Nephron (organoid): ENCODE results near the gene KMT2B.

ENCODE experiments used
- H3K27ac Mint-ChIP-seq, 3 experiments: 2 replicates each; pipeline ENCODE4 v1.8.0; 2020; ENCODE audit warnings: mixed read lengths in 3 of 3, mild to moderate bottlenecking in 2 of 3, moderate library complexity in 1 of 3
- H3K27me3 Mint-ChIP-seq: 2 replicates; pipeline ENCODE4 v1.8.0; 2021; ENCODE audit warnings: low read depth, mild to moderate bottlenecking, moderate library complexity, mixed read lengths
- H3K36me3 Mint-ChIP-seq: 2 replicates; pipeline ENCODE4 v1.8.0; 2020; ENCODE audit warnings: low read depth, mixed read lengths
- H3K4me1 Mint-ChIP-seq: 2 replicates; pipeline ENCODE4 v1.8.0; 2020; ENCODE audit warnings: mixed read lengths
- H3K4me3 Mint-ChIP-seq, 3 experiments: 2 replicates each; pipeline ENCODE4 v1.8.0; 2020; ENCODE audit warnings: mild to moderate bottlenecking in 3 of 3, mixed read lengths in 3 of 3, moderate library complexity in 2 of 3
- H3K9me3 Mint-ChIP-seq: 2 replicates; pipeline ENCODE4 v1.8.0; 2020; ENCODE audit warnings: mixed read lengths
- TF ChIP-seq, protein P1 (sequence below), 3 experiments: fragments of 200-600 bp; sonication (generic); IDR thresholded peaks; one replicate each; pipeline ENCODE4 v1.5.0; 2021; ENCODE audit warnings: antibody characterized with exemption in 3 of 3; ENCODE audit not compliant: unreplicated experiment in 3 of 3

KMT2B gene

DNA sequence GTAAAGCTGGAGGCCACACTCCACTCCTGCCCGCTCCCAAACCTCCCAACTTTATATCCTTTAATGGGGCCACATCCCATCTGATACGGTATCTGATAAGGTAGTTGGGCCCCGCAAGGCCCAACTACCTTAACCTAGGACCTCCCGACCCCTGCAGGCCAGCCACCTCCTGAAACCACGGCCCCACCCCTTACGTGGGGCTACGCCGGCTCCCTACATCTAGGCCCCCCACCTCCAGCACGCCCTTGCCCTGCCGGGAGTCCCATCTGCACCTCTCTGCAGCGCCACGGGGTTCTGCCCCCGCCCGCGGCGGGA, 22.3 kb downstream of the KMT2B start:
- peaks cover 7% of the 10 kb centered on the region for H3K27me3 Mint-ChIP-seq
- H3K4me1 Mint-ChIP-seq = peaks cover 15% of the 10 kb centered on the region
- H3K4me3 Mint-ChIP-seq = peak overlapping the region; percentile 81 to 90 (median 87)
- peaks cover 17% of the 10 kb centered on the region for H3K36me3 Mint-ChIP-seq
- no peak overlapping the region for H3K27ac Mint-ChIP-seq
- no peaks in the 10 kb centered on the region for H3K9me3 Mint-ChIP-seq
- TF ChIP-seq, protein P1, sequence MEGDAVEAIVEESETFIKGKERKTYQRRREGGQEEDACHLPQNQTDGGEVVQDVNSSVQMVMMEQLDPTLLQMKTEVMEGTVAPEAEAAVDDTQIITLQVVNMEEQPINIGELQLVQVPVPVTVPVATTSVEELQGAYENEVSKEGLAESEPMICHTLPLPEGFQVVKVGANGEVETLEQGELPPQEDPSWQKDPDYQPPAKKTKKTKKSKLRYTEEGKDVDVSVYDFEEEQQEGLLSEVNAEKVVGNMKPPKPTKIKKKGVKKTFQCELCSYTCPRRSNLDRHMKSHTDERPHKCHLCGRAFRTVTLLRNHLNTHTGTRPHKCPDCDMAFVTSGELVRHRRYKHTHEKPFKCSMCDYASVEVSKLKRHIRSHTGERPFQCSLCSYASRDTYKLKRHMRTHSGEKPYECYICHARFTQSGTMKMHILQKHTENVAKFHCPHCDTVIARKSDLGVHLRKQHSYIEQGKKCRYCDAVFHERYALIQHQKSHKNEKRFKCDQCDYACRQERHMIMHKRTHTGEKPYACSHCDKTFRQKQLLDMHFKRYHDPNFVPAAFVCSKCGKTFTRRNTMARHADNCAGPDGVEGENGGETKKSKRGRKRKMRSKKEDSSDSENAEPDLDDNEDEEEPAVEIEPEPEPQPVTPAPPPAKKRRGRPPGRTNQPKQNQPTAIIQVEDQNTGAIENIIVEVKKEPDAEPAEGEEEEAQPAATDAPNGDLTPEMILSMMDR (IDR thresholded peaks at IDR 0.05; ENCODE audit: unreplicated experiment in 3 of 3) = no peak

DNA sequence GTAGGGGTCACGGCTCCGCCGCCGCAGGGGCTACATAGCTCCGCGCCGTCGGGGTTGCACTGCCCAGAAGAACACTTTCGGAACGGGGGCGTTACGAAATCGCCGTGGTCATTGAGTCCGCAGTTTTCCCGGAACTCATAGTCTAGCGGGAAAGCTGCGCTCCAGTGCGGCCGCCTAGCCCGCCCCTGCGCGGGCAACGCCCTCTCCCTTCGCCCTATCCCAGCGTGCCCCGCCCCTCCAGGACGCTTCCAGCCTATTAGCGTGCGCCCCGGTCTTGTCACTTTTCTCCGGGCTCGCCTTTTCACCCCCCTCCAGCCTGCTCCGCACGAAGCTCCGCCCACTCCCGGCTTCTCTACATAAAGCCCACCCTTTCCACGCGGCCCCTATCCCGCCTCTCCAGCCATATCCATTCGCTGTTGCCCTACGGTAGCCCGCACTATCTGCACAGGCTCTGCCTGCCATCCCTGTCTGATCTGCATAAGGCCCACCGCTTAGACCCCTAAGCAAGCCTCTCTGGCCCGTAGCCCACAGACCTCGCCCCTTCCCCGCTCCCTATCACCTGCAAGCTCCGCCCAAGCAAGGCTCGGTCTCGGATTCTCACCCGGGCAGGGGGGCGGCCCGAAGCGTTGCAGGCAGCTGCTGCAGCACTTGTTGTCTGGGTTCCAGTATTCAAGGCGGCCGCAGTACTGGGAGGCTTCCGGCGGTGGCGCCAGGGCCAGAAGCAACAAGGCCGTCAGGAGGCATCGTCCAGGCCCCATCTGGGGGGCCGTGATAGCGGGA, 22.8 kb downstream of the KMT2B start:
- Mint-ChIP-seq H3K27ac (peak overlapping the region; percentile 72 to 95 (median 89)), H3K4me1 (peaks cover 20% of the 10 kb centered on the region), H3K36me3 (peaks cover 14% of the 10 kb centered on the region), H3K4me3 (peak overlapping the region; percentile 81 to 90 (median 87)), H3K27me3 (peaks cover 7% of the 10 kb centered on the region), H3K9me3 (no peaks in the 10 kb centered on the region)
- TF ChIP-seq, protein P1 (IDR thresholded peaks at IDR 0.05; ENCODE audit: unreplicated experiment in 3 of 3) = peak in 1 of 3 experiments; percentile 21

DNA sequence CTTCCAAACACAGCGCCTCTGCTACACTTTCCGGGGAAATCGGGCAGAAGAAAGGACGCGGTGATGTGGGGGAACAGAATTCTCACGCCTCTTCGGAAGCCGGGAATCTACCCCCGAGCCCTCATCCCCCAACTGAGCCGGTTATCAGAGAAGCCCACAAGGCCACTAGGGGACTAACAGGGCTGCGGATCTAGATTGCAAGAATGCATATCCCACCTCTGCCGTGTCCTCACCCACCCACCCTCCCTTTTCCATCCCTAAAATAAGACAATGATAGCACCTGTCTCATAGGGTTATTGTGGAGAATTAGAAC, 23.4 kb downstream of the KMT2B start:
- peaks cover 25% of the 10 kb centered on the region for H3K4me1 Mint-ChIP-seq

DNA sequence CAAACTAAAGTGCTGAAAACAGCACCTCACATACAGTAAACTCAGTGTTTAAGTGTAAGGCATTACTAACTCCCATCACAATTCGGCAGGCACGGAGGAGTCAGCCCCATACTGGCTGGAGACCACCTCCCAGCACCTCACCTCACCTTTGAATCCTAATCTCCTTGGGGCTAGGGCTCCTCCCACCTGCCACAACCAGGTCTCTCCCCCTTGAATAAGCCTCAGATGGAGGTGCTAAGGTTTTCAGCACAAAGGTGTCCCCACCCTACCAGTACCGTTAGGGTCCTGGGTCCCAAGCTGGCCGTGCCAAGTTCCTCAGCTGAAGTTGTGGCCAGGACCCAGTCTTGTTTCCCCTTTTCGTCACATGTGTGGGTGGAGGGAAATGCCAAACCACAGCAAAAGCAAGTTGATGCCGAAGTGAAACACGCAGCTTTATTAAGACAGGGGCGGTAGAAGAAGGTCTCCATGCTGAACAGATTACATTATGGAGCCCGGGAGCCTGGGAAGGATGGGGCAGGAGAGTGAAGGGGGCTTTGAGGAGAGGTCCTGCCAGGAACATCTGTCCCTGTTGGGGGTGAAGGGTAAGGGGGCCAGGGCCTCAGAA, 24.4 kb downstream of the KMT2B start, which contains the start of gene IGFLR1:
Gene IGFLR1, minus strand, starts transcription at position 332 of the 604 bp plus-strand sequence. CDS start 1,272 bp downstream, outside the sequence.
- peak within 1 kb of the TSS in 2 of 3 experiments; percentile 33 to 72 for H3K27ac Mint-ChIP-seq
- peaks cover 5% of the 10 kb centered on the region for H3K27me3 Mint-ChIP-seq
- peak within 1 kb of the TSS; percentile 59 to 92 (median 69) for H3K4me3 Mint-ChIP-seq
- no peaks in the 10 kb centered on the region for H3K9me3 Mint-ChIP-seq
- H3K4me1 Mint-ChIP-seq = peaks cover 29% of the 10 kb centered on the region
- peaks cover 8% of the 10 kb centered on the region for H3K36me3 Mint-ChIP-seq
- TF ChIP-seq, protein P1 (IDR thresholded peaks at IDR 0.05; ENCODE audit: unreplicated experiment in 3 of 3) = no peak

More for the DNA sequence above, 23.4 kb downstream of the KMT2B start:
- Mint-ChIP-seq H3K9me3 (no peaks in the 10 kb centered on the region), H3K27ac (peak overlapping the region; percentile 72 to 95 (median 89)), H3K36me3 (peaks cover 14% of the 10 kb centered on the region), H3K4me3 (peak overlapping the region; percentile 81 to 90 (median 87)), H3K27me3 (peaks cover 7% of the 10 kb centered on the region)
- TF ChIP-seq, protein P1 (IDR thresholded peaks at IDR 0.05; ENCODE audit: unreplicated experiment in 3 of 3) = no peak

DNA sequence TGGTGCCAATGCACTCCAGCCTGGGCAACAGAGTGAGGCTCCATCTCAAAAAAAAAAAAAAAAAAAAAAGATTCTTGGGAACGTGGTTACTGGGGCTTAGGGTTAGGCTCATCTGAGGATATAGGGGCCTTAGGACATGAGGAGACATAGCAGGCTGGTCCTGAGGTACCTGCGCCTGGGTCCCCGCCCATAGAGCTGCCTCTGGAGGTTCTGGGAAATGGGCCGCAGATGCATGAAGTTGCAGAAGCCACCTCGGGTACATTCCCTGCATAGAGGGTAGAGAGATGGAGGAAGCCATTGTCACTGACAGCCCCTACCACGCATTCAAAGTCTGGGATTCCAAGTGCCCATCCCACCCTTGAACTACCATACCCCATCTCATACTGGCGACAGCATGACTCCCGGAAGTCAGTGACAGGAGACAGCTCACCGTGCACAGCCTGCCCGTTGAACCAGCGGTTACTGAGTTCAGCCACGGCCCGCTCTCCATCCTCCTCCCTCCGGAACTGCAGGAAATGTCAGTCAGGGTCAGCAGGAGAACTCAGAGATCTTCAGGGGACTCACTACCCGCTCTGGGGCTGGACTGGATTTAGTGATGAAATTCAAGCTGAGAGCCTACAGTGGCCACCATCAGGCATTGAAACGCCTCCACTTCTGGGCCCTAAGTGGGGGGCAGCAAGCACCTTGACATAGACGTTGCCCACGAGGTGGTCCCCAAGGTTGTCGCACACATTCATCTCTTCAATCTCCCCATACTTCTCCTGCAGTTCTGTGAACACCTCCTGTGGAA, 26.0 kb downstream of the KMT2B start:
- TF ChIP-seq, protein P1 (IDR thresholded peaks at IDR 0.05; ENCODE audit: unreplicated experiment in 3 of 3) = no peak
- peaks cover 4% of the 10 kb centered on the region for H3K36me3 Mint-ChIP-seq
- peak overlapping the region; percentile 92 to 96 (median 95) for H3K4me3 Mint-ChIP-seq
- H3K27me3 Mint-ChIP-seq = no peaks in the 10 kb centered on the region
- H3K4me1 Mint-ChIP-seq = peaks cover 38% of the 10 kb centered on the region
- no peak overlapping the region for H3K27ac Mint-ChIP-seq
- H3K9me3 Mint-ChIP-seq = no peaks in the 10 kb centered on the region
